ENCODE data around the gene RBMX.

Gene RBMX

GRCh38 chrX:136872091-136872700 lies 8.3 kb downstream of the RBMX start:
- H3K4me3 ChIP-seq (ENCODE audit: low read length) = no peak overlapping the region
- no peak for DNase-seq (ENCODE audit: low read depth)
- TF ChIP-seq CTCF (IDR thresholded peaks at IDR 0.05; ENCODE audit: insufficient read depth, low read depth, low read length, missing control alignments) = no peak

- no peak for TF ChIP-seq CTCF (IDR thresholded peaks at IDR 0.05; ENCODE audit: insufficient read depth, low read depth, low read length, missing control alignments)
- H3K4me3 ChIP-seq (ENCODE audit: low read length) = no peak overlapping the region
- DNase-seq (ENCODE audit: low read depth) = no peak
Observed at GRCh38 chrX:136870064-136870463, 10.5 kb downstream of the RBMX start.

- TF ChIP-seq CTCF (IDR thresholded peaks at IDR 0.05; ENCODE audit: insufficient read depth, low read depth, low read length, missing control alignments) = no peak
- no peak overlapping the region for H3K4me3 ChIP-seq (ENCODE audit: low read length)
- DNase-seq (ENCODE audit: low read depth) = no peak
Observed at GRCh38 chrX:136868283-136869055, 12.1 kb downstream of the RBMX start.

- no peak overlapping the region for H3K4me3 ChIP-seq (ENCODE audit: low read length)
- DNase-seq (ENCODE audit: low read depth) = no peak
- no peak for TF ChIP-seq CTCF (IDR thresholded peaks at IDR 0.05; ENCODE audit: insufficient read depth, low read depth, low read length, missing control alignments)
Observed at GRCh38 chrX:136867518-136867917, 13.0 kb downstream of the RBMX start.

GRCh38 chrX:136867096-136867491 lies 13.4 kb downstream of the RBMX start:
- no peak for TF ChIP-seq CTCF (IDR thresholded peaks at IDR 0.05; ENCODE audit: insufficient read depth, low read depth, low read length, missing control alignments)
- no peak overlapping the region for H3K4me3 ChIP-seq (ENCODE audit: low read length)
- no peak for DNase-seq (ENCODE audit: low read depth)

GRCh38 chrX:136866337-136867095 lies 14.0 kb downstream of the RBMX start:
- H3K4me3 ChIP-seq (ENCODE audit: low read length) = no peak overlapping the region
- no peak for DNase-seq (ENCODE audit: low read depth)
- TF ChIP-seq CTCF (IDR thresholded peaks at IDR 0.05; ENCODE audit: insufficient read depth, low read depth, low read length, missing control alignments) = no peak

Measured in epithelial cell of esophagus (primary cell).